ENCODE measurements around the gene UBA52.

- TF ChIP-seq CTCF (IDR thresholded peaks at IDR 0.05; ENCODE audit: poor library complexity, severe bottlenecking), result no peak
- TF ChIP-seq POLR2AphosphoS5 (IDR thresholded peaks at IDR 0.05), result no peak
- TF ChIP-seq EZH2 (IDR thresholded peaks at IDR 0.05; ENCODE audit: borderline replicate concordance, insufficient read depth, low read length, poor library complexity, severe bottlenecking), result no peak
- no peak for TF ChIP-seq RAD21 (conservative IDR thresholded peaks at IDR 0.05)
- TF ChIP-seq EP300 (conservative IDR thresholded peaks at IDR 0.05; ENCODE audit: poor library complexity, severe bottlenecking), result no peak
- no peak for TF ChIP-seq TAF1 (IDR thresholded peaks at IDR 0.05; ENCODE audit: low read depth)
- TF ChIP-seq MXI1 (conservative IDR thresholded peaks at IDR 0.05; ENCODE audit: poor library complexity, severe bottlenecking), result no peak
Observed at GRCh38 chr19:18558202-18558555, 13.5 kb upstream of the UBA52 start.

Data from neural cell (in vitro differentiated cells).